GM12872 (cell line): ENCODE measurements around the gene RAD50.

Experiments used
- CTCF ChIP-seq: IDR thresholded peaks from 3 replicates; pipeline ENCODE4 v1.5.1; 2011; ENCODE audit warnings: low read depth, mild to moderate bottlenecking, low read length, moderate library complexity; ENCODE audit not compliant: insufficient read depth

RAD50 gene

GRCh38 chr5:132586063-132586462 is 29.3 kb downstream of the RAD50 start:
- TF ChIP-seq CTCF: no peak

- no peak for TF ChIP-seq CTCF
Observed at GRCh38 chr5:132589467-132589866, 32.7 kb downstream of the RAD50 start.

- peak; percentile 35; the same call in 1 of the 3 replicates for TF ChIP-seq CTCF
Observed at GRCh38 chr5:132591145-132591544, 34.4 kb downstream of the RAD50 start.

GRCh38 chr5:132592521-132592920 is 35.7 kb downstream of the RAD50 start:
- no peak for TF ChIP-seq CTCF

GRCh38 chr5:132594170-132594569 is 37.4 kb downstream of the RAD50 start:
- no peak for TF ChIP-seq CTCF

GRCh38 chr5:132595624-132596023 is 38.8 kb downstream of the RAD50 start:
- no peak for TF ChIP-seq CTCF

- no peak for TF ChIP-seq CTCF
Observed at GRCh38 chr5:132601071-132601728, 44.4 kb downstream of the RAD50 start.
